CD4-positive, alpha-beta T cell treated with Interleukin-1 beta for 1 hour (primary cell): ENCODE data around the gene ASAP3.

ENCODE experiments used
- DNase-seq, 2 donors: peaks; one replicate each; pipeline ENCODE4 v3.0.0-alpha.2; 2020 to 2022

Gene ASAP3

DNA sequence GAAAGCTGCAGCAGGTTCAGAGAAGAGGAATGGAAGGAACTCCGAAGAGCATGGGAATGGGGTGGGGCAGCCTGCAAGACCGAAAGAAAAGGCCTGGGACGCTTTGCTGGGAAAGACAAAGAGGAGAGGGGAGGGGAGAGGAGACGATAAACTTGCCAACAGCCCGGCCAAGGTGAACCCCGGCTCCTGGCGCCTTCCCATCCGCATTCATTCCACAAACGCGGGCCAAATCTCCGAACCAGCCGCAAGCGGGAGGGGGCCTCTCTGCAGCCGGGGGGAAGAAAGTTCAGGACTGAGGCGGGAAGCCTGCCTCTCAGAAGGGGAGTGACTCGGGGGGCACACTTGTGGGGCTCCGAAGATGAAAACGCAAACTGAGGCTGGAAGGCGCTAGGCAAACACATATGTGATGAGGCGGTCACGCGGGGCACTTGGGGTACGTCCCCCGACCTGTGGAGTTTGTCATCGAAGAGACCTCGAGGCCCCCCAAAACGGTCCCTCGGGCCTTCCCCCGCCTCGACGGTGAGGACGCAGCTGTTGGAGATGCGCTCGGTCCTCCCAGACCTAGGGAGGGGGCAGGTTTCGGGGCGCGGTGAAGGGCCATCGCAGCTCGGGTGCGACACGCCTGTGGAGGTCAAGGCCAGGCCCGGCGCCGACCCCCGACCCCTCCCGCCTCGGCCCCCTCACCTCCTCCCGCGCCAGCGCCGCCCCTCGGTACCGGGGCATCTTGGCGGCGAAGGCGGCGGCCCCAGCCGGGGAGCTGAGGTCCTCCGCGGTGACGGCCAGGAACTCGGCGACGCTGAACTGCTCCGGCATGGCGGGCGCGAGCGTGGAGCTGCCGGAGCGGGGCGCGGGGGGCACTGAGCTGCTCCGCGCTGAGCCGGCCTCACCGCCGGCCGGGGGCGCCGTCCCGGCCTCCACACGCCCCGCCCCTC lies at the start of gene ASAP3:
TSS of gene ASAP3 (minus strand) at position 859 of the 932 bp plus-strand sequence. CDS start at position 813, 46 bp downstream.
- no peak for DNase-seq

GRCh38 chr1:23533246-23534023 lies 49.5 kb upstream of the ASAP3 start:
- no peak for DNase-seq

DNA sequence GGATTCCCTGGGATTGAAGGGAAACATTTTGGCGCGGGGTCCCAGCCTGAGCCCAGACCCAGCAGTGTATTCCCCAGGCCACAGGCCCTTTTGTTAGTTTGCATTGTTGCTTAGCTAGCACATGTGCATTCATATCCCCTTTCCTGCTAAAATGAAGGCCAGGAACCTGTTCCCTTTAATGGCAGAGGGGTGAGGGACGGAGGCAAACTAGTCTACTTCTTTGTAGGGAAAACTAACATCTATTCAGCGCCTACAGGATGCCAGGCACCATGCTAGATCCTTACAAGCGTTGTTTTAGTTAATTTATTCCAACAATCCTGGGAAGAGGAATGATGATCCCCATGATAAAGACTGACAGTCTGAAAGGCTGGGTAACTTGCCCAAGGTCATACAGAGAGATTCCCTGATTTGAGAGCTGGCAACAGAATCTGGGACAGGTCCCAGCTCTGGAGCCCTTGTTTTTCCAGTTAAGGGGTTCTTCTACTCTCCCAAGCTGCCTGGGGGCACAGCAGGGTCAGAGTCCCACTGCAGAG lies 47.6 kb upstream of the ASAP3 start:
- DNase-seq: no peak

DNA sequence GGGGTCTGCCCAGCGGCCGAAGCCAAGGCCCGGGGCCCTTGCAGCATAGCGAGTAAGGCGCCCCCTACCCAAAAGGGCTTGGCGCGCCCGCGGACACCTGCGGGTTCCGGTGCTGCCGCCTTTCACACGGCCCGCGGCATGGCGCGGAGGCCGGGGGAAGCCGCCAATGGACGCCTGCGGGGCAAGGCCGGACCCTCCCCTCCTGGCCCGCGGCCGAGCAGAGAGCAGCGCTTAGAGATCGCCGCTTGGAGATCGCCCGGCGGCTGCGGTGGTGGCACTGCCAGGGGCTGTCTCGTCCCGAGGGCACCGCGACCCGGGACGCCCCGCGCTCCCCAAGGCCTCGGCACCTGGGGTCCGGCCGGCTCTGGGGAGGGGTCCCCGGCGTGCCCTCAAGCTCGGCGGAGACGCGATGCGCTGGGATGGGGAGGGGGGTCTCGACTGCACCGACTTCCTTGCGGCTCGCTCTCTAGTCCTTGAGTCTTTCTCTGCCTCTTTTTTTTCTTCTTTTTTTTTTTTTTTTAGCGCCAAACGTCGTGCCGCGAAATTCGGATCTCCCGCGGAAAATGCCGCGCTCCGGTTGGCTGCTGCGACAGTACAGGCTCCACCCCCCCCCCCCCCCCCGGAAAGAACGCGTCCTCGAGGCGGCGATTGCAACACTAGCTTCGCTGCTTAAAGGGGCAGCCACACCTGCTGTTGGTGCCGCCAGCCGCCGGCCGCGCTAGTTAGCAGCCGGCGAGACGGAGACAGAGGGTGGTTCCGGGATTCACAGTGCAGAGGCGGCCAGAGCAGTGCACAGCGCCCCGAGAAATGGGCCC lies 47.0 kb upstream of the ASAP3 start, which contains the start of gene E2F2:
TSS of gene E2F2 (minus strand) at position 487 of the 815 bp plus-strand sequence. CDS start at position 47, 440 bp downstream.
- peak; percentile 86 to 87 for DNase-seq

DNA sequence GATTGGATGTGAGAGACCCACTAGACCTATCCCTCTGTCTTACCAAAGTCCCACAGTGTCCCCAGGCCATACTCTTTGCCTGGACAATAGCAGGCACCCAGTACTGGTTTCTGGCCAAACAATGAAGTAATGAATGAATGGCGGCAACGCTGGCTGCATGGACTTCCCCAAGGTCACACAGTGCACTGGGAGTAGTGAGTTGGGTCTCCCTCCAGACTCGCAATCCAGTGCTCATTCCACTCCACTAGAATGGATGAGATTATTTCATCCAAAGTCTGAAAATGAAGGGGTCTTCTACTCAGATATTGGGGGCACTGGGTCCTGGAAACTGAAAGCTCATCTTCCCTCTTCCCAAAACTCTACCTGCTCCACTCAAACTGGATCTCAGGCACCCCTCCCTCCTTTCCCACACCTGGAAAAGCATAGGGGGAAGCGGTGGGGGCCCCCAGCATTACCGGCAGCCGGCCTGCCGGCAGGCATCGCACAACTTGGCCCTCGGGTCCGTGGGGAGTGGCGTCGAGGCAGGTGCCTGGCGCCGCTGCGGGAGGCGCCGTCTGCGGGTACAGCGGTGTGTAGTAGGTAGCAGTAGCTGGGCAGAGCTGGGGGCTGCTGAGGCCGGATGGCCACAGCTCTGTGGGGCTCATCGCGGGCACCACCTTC lies 46.2 kb upstream of the ASAP3 start:
- no peak for DNase-seq

DNA sequence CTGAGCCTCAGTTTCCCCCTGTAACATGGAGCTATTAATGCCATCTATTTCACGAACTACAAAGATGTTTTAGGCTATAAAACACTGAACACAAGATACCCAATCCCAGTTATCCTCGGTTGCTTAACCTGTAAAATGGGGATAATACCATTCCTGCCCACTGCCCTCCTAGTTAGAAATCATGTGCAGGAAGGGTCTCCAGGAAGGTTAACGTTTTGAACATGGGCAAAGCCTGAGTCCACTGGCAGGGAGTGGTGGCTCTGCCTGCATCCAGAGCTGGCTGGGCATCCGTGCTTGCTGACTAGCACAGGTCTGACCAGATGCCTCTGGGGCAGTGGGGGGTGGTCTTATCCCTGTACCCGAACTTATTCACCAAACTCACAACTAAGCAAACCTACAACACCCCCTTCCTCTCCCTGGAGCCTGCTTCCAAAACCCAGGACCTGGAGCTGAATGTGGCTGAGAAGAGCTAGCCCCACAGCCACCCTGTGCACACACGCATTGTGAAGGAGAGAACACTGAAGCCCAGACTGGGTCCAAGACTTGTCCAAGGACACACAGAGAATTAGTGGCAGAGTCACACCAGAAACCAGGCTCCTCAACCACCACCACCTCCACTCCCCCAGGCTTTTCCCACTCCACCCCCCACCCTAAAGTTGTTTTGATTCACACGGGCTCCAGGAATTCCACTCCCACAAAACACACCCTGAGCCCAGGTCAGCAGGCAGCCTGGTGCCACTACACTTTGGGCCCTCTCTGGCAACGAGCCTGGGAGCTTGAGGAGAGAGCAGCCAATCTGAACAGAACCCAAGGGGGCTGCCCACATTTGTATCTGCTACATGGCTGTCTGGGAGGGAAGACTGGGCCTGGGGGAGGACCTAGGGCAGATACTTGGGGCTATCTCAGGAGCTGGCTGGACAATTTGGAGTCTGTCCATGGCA lies 45.4 kb upstream of the ASAP3 start:
- no peak for DNase-seq

- DNase-seq: peak; percentile 79
Observed at GRCh38 chr1:23528250-23528978, 44.4 kb upstream of the ASAP3 start.

DNA sequence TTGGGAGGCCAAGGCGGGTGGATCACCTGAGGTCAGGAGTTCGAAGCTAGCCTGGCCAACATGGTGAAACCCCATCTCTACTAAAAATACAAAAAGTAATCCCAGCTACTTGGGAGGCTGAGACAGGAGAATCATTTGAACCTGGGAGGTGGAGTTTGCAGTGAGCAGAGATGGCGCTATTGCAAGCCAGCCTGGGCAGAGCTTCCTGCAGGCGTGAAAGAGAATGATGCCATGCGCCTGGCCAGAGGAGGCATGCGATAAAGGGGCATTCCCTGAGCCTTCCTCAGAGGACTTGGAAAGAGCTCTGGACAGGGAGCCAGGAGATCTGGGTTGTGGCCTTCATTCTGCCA lies 43.9 kb upstream of the ASAP3 start:
- no peak for DNase-seq

DNA sequence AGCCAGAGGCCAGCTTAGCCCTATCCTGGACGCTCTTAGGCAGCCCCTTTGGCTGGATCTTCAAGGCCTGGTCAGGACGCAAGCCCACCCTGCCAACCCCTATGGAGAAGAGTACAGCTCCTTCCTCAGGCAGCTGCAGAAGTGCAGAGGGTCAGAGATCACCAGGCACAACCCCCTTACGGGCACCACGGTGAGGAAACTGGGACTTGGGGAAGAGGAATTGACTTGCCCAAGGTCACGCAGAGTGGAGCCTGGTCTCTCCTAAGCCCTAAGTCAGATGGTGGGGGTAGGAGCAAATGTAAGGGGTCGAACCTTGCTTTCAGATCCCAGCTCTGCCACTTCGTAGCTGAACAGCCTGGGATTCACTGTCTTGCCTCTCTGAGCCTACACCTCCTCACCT lies 43.4 kb upstream of the ASAP3 start:
- DNase-seq: no peak

- DNase-seq: no peak
Observed at GRCh38 chr1:23526329-23527041, 42.5 kb upstream of the ASAP3 start.

DNA sequence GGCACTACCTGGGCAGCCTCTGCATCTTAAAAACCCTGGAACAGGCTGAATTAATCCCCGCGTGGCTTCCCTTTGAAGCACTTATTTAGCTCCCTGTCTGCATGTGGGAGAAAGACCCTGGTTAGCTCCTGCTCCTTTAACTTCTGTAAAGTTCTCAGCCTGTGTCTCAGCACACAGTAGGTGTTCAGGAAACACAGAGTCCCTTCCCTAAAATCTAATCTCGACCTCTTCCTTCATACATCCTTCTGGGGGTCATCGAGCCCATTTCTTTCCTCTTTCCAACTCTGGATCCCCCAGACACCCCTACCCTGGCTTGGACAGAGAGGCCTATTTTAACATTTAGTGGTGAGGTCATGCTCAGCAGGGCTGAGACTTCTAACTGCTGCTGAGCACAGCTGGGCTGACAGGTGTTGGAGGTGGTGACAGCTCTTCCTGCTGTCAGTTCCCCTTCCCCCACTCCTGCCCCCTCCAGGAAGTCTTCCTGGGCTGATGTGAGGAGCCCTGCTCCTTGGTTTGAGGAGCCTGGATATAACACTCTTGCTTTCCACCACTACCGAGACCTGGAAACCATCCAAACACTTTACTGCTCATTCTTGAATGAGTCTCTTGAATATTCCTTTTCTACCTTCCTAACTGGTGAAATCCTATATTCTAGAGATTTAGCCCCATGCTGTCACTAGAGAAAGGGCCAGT lies 41.7 kb upstream of the ASAP3 start:
- DNase-seq: peak; percentile 35 to 38

GRCh38 chr1:23524716-23525401 lies 40.9 kb upstream of the ASAP3 start:
- DNase-seq: peak; percentile 60 to 62

DNA sequence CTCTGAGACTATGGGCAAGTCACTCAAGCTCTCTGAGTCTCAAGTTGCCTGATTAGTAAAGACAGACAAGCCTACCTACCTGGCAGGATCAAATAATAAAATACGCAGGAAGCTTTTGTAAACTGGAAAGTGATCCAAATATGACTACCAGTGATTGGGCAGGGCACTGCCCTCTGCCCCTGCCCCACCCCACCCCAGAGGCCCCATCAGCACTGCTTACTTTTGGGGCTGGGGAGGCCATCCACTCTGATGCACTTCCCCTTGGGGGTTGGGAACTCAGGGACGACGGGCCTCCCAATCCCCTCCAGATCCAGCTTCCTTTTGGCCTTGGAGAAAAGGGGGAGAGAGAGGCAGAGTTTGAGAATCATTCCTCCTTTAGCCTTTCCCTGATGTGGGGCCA lies 40.2 kb upstream of the ASAP3 start:
- no peak for DNase-seq

- DNase-seq: peak in 1 of 2 donors; percentile 39
Observed at GRCh38 chr1:23522244-23522982, 38.4 kb upstream of the ASAP3 start.

- no peak for DNase-seq
Observed at GRCh38 chr1:23521588-23521987, 37.6 kb upstream of the ASAP3 start.

DNA sequence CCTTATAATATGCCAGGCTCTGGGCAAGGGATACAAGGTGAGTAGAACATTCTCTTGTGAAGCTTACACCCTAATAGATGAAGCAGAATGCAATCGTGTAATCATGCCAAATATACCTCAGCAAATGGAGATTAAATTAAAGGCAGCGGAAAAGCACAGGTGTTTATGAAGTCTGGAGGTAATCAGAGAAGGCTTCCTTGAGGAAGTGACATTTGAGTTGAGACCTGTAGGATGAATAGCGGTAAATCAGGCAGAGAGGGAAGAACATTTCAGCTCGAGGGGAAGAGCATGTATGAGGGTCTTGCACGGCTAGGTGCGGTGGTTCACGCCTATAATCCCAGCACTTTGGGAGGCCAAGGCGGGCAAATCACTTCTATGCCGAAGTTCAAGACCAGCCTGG lies 33.6 kb upstream of the ASAP3 start:
- DNase-seq: no peak

DNA sequence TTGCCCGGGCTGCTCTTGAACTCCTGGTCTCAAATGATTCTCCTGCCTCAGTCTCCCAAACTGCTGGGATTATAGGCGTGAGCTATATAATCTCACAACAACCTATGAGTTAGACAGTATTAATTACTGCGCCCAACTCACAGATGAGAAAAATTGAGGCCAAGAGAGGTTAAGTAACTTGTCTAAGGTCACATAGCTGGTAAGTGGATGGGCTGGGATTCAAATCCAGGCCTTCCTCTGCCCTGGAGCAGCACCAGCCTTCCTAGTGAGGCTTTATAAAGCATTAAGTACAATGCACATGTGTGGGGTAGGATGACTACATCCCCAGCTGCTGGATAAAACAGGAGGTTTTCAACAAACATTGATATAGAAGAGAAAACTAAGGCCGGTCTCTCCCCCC lies 31.9 kb upstream of the ASAP3 start:
- no peak for DNase-seq
